Measurements from ENCODE around the gene VPS54.

- TF ChIP-seq CTCF (IDR thresholded peaks at IDR 0.05) (no peak), ZBTB43 (CRISPR knock-in tag; IDR thresholded peaks at IDR 0.05) (no peak), ZNF219 (CRISPR knock-in tag; IDR thresholded peaks at IDR 0.05; ENCODE audit: borderline replicate concordance) (no peak), TEAD4 (CRISPR knock-in tag; IDR thresholded peaks at IDR 0.05) (no peak), NFYB (CRISPR knock-in tag; conservative IDR thresholded peaks at IDR 0.05; ENCODE audit: low read depth) (no peak), NFE2L1 (CRISPR knock-in tag; IDR thresholded peaks at IDR 0.05) (no peak), ZNF317 (CRISPR knock-in tag; IDR thresholded peaks at IDR 0.05; ENCODE audit: borderline replicate concordance, low read depth) (no peak)
These were observed 104.9 kb downstream of the VPS54 start for GRCh38 chr2:63914311-63914710.

Data from WTC11 (cell line).